ENCODE data around the gene TGFB1.

TGFB1 gene

GRCh38 chr19:41319500-41320184 lies 34.1 kb downstream of the TGFB1 start:
- no peak for DNase-seq

DNA sequence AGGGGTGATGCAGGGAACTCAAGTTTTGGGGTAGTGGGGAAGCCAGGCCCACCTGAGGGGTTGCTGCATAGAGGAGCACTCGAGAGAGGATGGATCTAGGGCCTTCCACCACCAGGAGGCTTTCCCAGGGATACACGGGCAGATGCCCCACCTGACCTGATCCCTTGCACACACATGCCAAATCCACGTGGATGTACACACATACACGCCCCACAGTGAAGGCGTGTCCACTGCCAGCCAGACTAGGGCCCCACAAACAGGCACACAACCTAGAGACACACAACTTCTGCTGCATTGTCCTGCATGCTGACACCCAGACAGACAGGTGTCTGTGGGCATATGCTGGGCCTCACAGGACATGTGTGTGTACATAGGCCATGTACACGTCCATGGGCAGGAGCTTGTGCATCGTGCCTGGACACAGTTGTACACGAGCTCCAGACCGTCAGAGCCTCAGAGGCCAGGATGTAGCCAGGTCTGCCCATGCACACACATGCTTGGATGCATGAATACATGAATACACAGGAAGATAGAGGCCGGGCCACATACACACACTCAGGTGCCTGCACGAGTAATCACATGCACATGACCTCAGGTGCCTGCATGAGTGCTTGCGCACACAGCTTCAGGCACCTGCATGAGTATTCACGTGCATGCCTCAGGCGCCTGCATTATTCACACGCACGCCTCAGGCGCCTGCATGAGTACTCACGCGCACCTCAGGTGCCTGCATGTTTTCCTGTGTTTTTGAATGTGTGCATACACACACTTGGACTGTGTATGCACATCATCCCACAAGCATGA lies 34.8 kb downstream of the TGFB1 start:
- no peak for DNase-seq

- no peak for DNase-seq
Observed at GRCh38 chr19:41316306-41316920, 37.3 kb downstream of the TGFB1 start.

- no peak for DNase-seq
Observed at GRCh38 chr19:41311613-41312012, 42.1 kb downstream of the TGFB1 start.

DNA sequence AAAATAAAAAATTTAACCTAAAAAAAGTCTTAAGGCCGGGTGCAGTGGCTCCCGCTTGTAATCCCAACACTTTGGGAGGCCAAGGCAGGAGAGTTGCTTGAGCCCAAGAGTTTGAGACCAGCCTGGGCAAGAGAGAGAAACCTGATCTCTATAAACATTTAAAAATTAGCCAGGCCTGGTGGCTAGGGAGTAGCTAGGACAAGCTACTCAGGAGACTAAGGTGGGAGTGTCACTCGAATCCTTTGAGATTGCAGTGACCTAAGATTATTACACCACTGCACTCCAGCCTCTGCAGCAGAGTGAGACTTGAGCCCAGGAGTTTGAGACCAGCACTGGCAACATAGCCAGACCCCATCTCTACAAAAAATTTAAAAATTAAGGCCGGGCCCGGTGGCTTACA lies 42.6 kb downstream of the TGFB1 start:
- no peak for DNase-seq

DNA sequence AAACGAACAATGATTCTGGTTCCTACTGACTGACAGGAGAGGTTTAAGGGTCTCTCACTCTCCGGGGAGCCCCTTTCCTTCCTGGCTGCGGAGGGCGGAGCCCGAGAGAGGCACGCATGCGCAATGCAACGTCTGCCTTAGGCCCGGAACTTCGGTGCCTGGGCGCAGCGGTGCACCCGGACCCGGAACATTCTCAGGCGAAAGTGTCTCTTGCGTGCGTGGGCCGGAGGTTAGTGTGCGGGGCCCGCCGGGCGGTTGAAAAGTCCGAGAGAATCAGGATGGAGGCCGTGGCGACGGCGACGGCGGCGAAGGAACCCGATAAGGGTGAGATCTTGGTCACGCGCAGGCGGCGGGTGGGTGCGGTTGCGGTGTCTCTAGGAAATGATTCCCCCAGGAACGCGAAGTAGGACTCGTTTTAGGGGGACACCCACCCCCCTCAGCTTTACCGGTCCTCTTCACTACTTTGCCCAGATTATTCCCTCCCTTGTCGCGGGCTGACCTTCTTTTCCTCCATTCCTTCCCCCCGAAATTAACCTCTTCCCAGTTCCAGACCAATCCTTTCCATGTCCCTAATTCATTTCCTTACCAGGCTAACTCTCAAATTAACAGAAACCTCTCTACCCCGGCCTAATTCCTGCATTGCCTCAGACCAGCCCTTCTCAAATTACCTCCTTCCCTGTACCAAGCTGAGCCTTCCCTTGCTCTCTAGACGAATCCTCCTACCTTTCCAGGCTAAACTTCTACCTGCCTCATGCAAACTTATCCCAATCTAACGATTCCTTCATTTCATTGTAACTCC lies 43.5 kb downstream of the TGFB1 start, which contains the start of gene CCDC97:
TSS of gene CCDC97 (plus strand) at position 140 of the 799 bp plus-strand sequence. CDS start at position 279, 139 bp downstream.
- peak; percentile 72 for DNase-seq

- DNase-seq = no peak
Observed at GRCh38 chr19:41309180-41310032, 44.3 kb downstream of the TGFB1 start.

DNA sequence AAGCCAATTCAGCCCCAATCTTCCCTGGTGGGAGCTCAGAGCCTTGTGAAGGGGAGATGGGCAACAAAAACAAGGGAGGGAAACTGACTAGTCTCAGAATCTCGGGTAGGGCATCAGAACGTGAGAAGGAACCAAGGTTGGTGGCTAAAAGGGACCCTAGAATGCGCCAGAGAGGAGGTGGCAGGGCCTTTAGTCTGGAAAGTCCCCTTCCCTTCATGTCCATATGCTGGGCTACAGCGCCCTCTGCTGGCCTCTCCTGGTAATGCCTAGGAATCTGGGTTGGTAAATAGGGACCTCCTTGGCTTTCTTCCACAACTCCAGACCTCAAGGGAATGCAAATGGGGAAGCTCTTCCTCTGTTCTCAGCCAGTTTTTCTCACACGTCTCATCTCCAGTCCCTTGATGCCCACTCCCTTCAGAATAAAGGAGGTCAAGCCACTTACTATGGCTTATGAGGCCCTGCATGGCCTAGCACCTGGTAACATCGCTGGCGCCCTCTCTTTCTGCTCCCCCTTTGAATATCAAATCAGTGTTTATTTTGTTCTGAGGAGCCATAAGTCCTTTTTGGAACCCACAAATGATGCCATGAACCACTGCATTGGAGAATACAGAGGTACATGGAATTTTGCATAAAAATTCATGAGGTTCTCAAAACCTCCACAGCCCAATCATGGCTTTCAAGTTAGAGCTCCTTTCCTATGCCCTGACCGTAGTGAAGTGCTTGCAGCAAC lies 45.1 kb downstream of the TGFB1 start:
- DNase-seq = peak; percentile 59

DNA sequence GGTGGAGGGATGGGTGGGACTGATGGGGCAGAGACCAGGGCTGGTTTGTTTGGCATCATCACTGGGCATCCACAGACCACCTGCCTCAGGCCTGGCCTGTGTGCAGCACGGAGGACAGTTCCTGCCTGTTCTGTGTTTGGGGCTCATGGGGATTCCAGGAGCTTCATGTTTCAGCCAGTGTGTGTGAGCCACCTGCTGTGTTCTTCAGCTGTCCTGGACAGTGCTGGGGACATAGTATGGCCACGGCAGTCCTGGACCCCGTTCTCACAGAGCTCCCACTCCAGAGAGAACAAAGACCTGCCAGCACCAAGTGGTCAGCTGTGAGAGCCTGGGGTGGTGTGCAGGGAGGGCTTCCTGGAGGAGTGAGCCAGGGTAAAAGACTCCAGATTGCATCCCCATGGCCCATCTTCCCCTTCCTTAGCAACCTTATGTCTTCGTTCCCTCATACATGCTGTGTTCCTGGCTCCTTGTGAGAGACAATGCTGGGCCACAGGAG lies 45.7 kb downstream of the TGFB1 start:
- DNase-seq = no peak

DNA sequence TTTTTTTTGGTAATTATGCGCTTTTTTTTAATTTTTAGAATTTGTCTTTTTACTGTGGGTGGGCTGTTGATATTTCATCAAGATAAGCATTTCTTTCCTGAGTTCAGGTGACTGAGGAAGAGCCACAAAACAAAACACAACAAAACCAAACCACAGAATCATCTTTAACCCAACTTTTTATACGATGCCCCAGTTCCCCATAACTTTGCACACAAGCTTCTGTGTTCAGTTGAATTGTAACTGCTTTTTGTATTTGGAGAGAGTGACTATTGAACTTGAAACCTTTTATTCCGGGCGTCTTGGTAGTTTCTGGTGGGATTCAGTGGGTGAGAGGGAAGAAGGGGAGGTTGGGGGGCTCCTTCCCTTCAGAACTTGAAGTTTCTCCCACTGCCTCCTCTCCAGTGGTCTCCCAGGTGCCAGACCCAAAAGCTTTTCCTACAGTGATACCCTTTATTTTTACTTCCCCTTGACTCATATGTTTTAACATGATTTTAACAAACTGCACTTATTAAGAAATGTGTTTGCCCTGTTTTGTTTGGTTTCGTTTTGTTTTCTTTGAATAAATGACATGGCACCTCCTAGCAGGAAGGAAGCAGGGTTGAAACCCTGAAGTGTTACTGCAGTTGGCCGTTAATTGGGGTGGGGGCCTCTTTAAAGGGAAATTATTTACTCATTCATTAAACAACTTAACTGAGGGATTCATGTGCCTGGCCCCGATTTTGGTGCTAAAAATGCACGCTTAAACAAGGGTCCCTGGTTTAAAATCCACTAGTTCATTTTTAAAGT lies 46.4 kb downstream of the TGFB1 start:
- DNase-seq = no peak

GRCh38 chr19:41305927-41306793 lies 47.6 kb downstream of the TGFB1 start:
- DNase-seq = no peak

- no peak for DNase-seq
Observed at GRCh38 chr19:41304706-41305483, 48.8 kb downstream of the TGFB1 start.

DNA sequence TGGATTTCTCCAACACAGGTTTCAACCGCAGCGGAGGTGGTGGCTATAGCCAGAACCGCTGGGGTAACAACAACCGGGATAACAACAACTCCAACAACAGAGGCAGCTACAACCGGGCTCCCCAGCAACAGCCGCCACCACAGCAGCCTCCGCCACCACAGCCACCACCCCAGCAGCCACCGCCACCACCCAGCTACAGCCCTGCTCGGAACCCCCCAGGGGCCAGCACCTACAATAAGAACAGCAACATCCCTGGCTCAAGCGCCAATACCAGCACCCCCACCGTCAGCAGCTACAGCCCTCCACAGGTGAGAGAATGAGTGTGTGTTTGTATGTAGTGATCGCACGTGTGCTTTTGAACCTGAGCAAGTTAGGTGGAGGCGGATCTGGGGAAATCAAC lies 49.8 kb downstream of the TGFB1 start:
- DNase-seq = no peak

GRCh38 chr19:41302624-41303351 lies 50.9 kb downstream of the TGFB1 start:
- no peak for DNase-seq

DNA sequence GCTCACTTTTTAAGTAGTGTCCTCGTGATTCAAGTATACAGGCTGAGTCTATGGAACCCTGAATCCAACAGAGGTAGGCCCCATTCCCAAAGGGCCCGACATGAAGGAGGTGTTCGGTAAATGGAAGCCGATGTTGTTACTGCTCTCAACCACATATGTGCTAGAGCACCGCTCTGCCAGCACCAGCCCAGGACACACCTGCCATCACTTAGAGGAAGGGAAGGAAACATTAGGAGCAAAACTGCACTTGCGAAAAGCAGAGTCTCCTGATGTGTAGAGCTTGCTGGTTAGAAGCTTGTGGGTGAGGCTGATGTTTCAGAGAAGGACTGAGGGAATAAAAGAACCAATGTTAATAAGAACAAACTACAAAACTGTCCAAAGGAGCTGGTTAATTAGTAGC lies 53.2 kb downstream of the TGFB1 start:
- no peak for DNase-seq

DNA sequence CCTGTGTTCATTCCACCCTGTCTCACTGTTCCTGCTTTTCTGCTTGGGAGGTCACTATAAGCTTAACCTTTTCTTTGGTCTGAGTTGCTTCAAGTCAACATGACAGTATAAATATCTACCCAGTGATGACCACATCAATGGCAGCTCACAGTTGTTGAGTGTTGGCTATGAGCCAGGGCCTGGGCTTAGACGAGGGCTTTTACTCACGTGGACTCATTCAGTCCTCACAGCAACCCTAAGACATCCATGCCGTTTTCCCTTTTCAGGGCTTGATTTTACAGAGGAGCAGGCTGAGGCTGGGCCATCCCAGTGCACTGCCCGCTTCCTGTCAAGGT lies 54.0 kb downstream of the TGFB1 start:
- peak; percentile 48 for DNase-seq

GRCh38 chr19:41299046-41299754 lies 54.5 kb downstream of the TGFB1 start:
- DNase-seq = no peak
